Measurements from ENCODE around the gene ADGRA3.
"Not testable (repeated sequence)": the region's sequence is repeated elsewhere in the genome, so short reads cannot be mapped to it uniquely, and the experiment has no call there.

The ADGRA3 gene

GRCh38 chr4:22480675-22481327, 35.1 kb downstream of the ADGRA3 start:
- DNase-seq (ENCODE audit: insufficient read length, low spot score), result no peak
- TF ChIP-seq, protein P1, sequence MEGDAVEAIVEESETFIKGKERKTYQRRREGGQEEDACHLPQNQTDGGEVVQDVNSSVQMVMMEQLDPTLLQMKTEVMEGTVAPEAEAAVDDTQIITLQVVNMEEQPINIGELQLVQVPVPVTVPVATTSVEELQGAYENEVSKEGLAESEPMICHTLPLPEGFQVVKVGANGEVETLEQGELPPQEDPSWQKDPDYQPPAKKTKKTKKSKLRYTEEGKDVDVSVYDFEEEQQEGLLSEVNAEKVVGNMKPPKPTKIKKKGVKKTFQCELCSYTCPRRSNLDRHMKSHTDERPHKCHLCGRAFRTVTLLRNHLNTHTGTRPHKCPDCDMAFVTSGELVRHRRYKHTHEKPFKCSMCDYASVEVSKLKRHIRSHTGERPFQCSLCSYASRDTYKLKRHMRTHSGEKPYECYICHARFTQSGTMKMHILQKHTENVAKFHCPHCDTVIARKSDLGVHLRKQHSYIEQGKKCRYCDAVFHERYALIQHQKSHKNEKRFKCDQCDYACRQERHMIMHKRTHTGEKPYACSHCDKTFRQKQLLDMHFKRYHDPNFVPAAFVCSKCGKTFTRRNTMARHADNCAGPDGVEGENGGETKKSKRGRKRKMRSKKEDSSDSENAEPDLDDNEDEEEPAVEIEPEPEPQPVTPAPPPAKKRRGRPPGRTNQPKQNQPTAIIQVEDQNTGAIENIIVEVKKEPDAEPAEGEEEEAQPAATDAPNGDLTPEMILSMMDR (IDR thresholded peaks at IDR 0.05; ENCODE audit: insufficient read depth, missing control alignments), result no peak
- FAIRE-seq, result no peak

GRCh38 chr4:22478426-22478825, 37.4 kb downstream of the ADGRA3 start:
- FAIRE-seq (no peak), DNase-seq (ENCODE audit: insufficient read length, low spot score) (no peak)
- TF ChIP-seq, protein P1 (IDR thresholded peaks at IDR 0.05; ENCODE audit: insufficient read depth, missing control alignments), result no peak

DNA sequence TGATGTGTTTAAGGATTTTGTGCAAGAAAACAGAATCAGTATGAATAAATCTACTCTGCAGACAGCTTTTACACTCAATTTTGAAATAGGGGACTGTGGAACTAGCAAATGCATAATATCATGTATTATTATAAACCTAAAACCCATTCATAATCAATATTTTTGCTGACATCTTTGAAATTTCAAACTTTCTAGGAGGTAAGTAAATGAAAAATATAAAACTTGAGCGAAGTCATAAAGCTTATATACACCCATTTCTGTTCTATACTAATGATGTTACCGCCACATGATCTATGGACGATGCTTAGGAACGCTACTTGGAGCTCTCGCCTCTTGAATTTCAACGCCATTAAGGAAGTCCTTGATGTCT, 38.1 kb downstream of the ADGRA3 start:
- no peak for FAIRE-seq
- DNase-seq (ENCODE audit: insufficient read length, low spot score), result no peak

DNA sequence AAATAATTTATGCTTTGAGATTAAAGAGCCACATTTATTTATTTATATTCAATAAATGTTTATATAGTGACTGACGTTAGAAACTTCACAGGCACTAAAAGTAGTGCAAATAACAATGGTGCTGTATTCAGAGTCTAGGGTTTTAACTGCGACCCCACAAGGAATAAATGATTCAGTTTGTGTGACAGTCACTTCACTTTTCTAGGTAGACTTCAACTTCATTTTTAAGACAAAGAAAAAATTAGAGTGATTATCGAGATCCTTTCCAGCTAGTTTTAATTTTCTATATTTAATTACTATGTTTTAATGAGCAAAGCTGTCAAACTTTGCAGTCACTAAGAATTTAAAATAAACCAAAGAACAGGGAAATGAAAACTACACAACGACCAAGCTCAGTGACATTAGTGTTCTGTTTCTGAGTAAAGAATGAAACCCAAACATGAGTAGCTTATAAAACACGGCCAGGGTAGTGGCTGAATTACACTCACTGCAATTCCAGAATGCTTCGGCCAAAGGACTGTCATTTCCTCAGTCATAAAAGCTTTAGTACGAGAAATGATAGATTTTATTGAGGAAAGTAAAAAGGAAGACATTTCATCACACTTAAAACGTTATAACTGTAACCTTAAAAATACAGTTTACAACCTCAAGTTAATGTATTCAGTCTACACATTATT, 38.6 kb downstream of the ADGRA3 start:
- TF ChIP-seq, protein P1 (IDR thresholded peaks at IDR 0.05; ENCODE audit: insufficient read depth, missing control alignments), result no peak
- DNase-seq (ENCODE audit: insufficient read length, low spot score), result no peak
- no peak for FAIRE-seq

More for the DNA sequence above, 38.1 kb downstream of the ADGRA3 start:
- TF ChIP-seq, protein P1 (IDR thresholded peaks at IDR 0.05; ENCODE audit: insufficient read depth, missing control alignments), result no peak

DNA sequence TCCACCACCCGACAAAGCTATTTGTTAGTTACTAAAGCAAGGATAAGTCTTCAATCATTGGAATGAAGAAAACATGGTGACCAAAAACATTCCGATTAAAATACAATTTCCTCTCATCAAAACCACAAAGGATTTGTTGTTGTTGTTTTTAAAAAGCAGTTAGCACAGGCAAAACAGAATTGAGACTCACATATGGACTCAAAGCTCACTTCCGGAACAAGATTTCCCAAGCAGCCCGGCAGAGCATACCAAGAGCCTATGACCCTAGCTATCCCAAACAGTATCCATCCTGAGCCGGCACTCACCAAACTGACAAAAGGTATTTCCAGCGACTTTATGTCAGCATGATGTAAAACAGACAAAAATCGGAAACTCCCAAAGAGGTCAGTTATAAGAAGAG, 39.9 kb downstream of the ADGRA3 start:
- FAIRE-seq (no peak), DNase-seq (ENCODE audit: insufficient read length, low spot score) (no peak)
- TF ChIP-seq, protein P1 (IDR thresholded peaks at IDR 0.05; ENCODE audit: insufficient read depth, missing control alignments), result no peak

DNA sequence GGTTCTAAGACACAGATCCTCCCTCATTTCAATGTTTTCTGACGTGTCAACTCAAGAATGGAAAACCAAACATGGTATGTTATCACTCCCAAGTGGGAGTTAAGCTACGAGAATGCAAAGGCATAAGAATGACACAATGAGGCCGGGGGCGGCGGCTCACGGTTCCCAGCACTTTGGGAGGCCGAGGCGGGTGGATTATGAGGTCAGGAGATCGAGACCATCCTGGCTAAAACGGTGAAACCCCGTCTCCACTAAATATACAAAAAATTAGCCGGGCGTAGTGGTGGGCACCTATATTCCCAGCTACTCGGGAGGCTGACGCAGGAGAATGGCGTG, 40.6 kb downstream of the ADGRA3 start:
- not testable (repeated sequence) for DNase-seq (ENCODE audit: insufficient read length, low spot score); FAIRE-seq

- DNase-seq (ENCODE audit: insufficient read length, low spot score) (no peak), FAIRE-seq (peak; percentile 38)
- TF ChIP-seq, protein P1 (IDR thresholded peaks at IDR 0.05; ENCODE audit: insufficient read depth, missing control alignments), result no peak
Measured at GRCh38 chr4:22474636-22475310, 41.1 kb downstream of the ADGRA3 start.
